Vagina (tissue), 2 donors: Measurements from ENCODE around the gene PPP6R2. TPM values are rescaled to one million over a fixed set of nuclear protein-coding genes. Genes with fewer than 3 reads are reported as not detected.

Experiments used
- DNase-seq, 2 donors: peaks; one replicate each; pipeline ENCODE4 v3.0.0-alpha.2; 2017; ENCODE audit errors: extremely low spot score in 2 of 2
- H3K27ac ChIP-seq: fragments of 200-600 bp; sonication (generic); one replicate; pipeline ENCODE4 v1.5.1; 2019
- H3K27me3 ChIP-seq: fragments of 200-600 bp; sonication (generic); one replicate; pipeline ENCODE4 v1.5.1; 2019
- H3K36me3 ChIP-seq, 2 donors: fragments of 200-600 bp; sonication (generic); one replicate each; pipeline ENCODE4 v1.5.1; 2017 to 2019
- H3K4me1 ChIP-seq: fragments of 200-600 bp; sonication (generic); one replicate; pipeline ENCODE4 v1.5.1; 2019
- H3K4me3 ChIP-seq, 2 donors: fragments of 200-600 bp; sonication (generic); 1 replicate in 1 of 2; 2 replicates in 1 of 2; pipeline ENCODE4 v1.5.1; 2016 to 2019
- H3K9me3 ChIP-seq: fragments of 200-600 bp; sonication (generic); one replicate; pipeline ENCODE4 v1.5.1; 2019
- CTCF ChIP-seq, 3 experiments: fragments of 450-650 bp in 2 of 3; fragments of 200-600 bp in 1 of 3; sonication (generic) in 1 of 3; IDR thresholded peaks; one replicate each; pipeline ENCODE4 v1.5.1; 2017 to 2019; ENCODE audit warnings: antibody characterized with exemption in 3 of 3, mild to moderate bottlenecking in 2 of 3, moderate library complexity in 2 of 3
- POLR2A ChIP-seq, 2 donors: fragments of 450-650 bp; IDR thresholded peaks; one replicate each; pipeline ENCODE4 v1.6.1; 2017; ENCODE audit warnings: antibody characterized with exemption in 2 of 2, mild to moderate bottlenecking in 2 of 2, moderate library complexity in 2 of 2
- POLR2AphosphoS5 ChIP-seq, 2 donors: sonication (generic); formaldehyde crosslinking; IDR thresholded peaks; one replicate each; pipeline ENCODE4 v1.9.0; 2017; ENCODE audit warnings: antibody characterized with exemption in 2 of 2, mild to moderate bottlenecking in 2 of 2, low read depth in 1 of 2; ENCODE audit not compliant: insufficient read depth in 1 of 2
- intact Hi-C: fragments of 100-400 bp; cut with DNase I; formaldehyde crosslinking; loops from one replicate; pipeline ENCODE4 v1.15.1; 2023
- total RNA-seq: library from RNA; depleted of rRNA; stranded (reverse); fragments of >200 nt; gene quantifications from one replicate; pipeline ENCODE4 v1.2.3, GENCODE V29; 2016

PPP6R2 gene
- total RNA-seq, 1 donor from 2014 or later, result 49.1 TPM

GRCh38 chr22:50436015-50436830, 93.1 kb downstream of the PPP6R2 start:
- intact Hi-C loops, result no loop called here
- peaks cover 5 to 78% of the 10 kb centered on the region in 2 donors for H3K36me3 ChIP-seq
- H3K4me1 ChIP-seq, result no peaks in the 10 kb centered on the region
- no peak for DNase-seq
- no peak overlapping the region for H3K4me3 ChIP-seq
- H3K27me3 ChIP-seq, result no peaks in the 10 kb centered on the region
- TF ChIP-seq CTCF (IDR thresholded peaks at IDR 0.05) (no peak), POLR2AphosphoS5 (IDR thresholded peaks at IDR 0.05; ENCODE audit: insufficient read depth in 1 of 2, low read depth in 1 of 2) (no peak), POLR2A (IDR thresholded peaks at IDR 0.05) (no peak)
- H3K27ac ChIP-seq, result no peak overlapping the region
- H3K9me3 ChIP-seq, result no peaks in the 10 kb centered on the region

- Histone ChIP-seq H3K4me3 (no peak overlapping the region), H3K27ac (no peak overlapping the region), H3K27me3 (no peaks in the 10 kb centered on the region), H3K9me3 (no peaks in the 10 kb centered on the region), H3K36me3 (peaks cover 5 to 77% of the 10 kb centered on the region in 2 donors), H3K4me1 (no peaks in the 10 kb centered on the region)
- no peak for TF ChIP-seq POLR2A (IDR thresholded peaks at IDR 0.05)
- no peak for TF ChIP-seq POLR2AphosphoS5 (IDR thresholded peaks at IDR 0.05; ENCODE audit: insufficient read depth in 1 of 2, low read depth in 1 of 2)
- TF ChIP-seq CTCF (IDR thresholded peaks at IDR 0.05), result no peak
- DNase-seq, result no peak
- intact Hi-C loops, result no loop called here
These were observed 93.8 kb downstream of the PPP6R2 start for GRCh38 chr22:50436841-50437341.

GRCh38 chr22:50437511-50438304, 94.6 kb downstream of the PPP6R2 start:
- H3K4me1 ChIP-seq, result no peaks in the 10 kb centered on the region
- intact Hi-C loops, result no loop called here
- H3K27ac ChIP-seq, result no peak overlapping the region
- DNase-seq, result no peak
- H3K36me3 ChIP-seq, result peaks cover 0 to 69% of the 10 kb centered on the region in 2 donors
- no peaks in the 10 kb centered on the region for H3K27me3 ChIP-seq
- H3K4me3 ChIP-seq, result no peak overlapping the region
- no peaks in the 10 kb centered on the region for H3K9me3 ChIP-seq
- TF ChIP-seq POLR2AphosphoS5 (IDR thresholded peaks at IDR 0.05; ENCODE audit: insufficient read depth in 1 of 2, low read depth in 1 of 2) (no peak), POLR2A (IDR thresholded peaks at IDR 0.05) (no peak), CTCF (IDR thresholded peaks at IDR 0.05) (no peak)

- no peak for DNase-seq
- Histone ChIP-seq H3K36me3 (peaks cover 0 to 66% of the 10 kb centered on the region in 2 donors), H3K27ac (no peak overlapping the region), H3K4me3 (no peak overlapping the region), H3K9me3 (no peaks in the 10 kb centered on the region), H3K4me1 (no peaks in the 10 kb centered on the region), H3K27me3 (no peaks in the 10 kb centered on the region)
- intact Hi-C loops, result no loop called here
- TF ChIP-seq POLR2A (IDR thresholded peaks at IDR 0.05), result no peak
- TF ChIP-seq CTCF (IDR thresholded peaks at IDR 0.05), result no peak
- no peak for TF ChIP-seq POLR2AphosphoS5 (IDR thresholded peaks at IDR 0.05; ENCODE audit: insufficient read depth in 1 of 2, low read depth in 1 of 2)
These were observed 95.5 kb downstream of the PPP6R2 start for GRCh38 chr22:50438305-50439275.
